Testis (tissue), 3 donors: ENCODE measurements around the gene TRIP6. TPM values are rescaled to one million over a fixed set of nuclear protein-coding genes. Genes with fewer than 3 reads are reported as not detected.
A peak's percentile ranks its signal among the peaks of the same experiment; 100 is the strongest.

ENCODE experiments used
- DNase-seq: peaks from one replicate; pipeline ENCODE4 v3.0.0-alpha.2; 2019
- H3K27ac ChIP-seq, 2 donors: fragments of 200-600 bp; sonication (generic); one replicate each; pipeline ENCODE4 v1.5.1; 2019
- H3K27me3 ChIP-seq: fragments of 200-600 bp; sonication (generic); one replicate; pipeline ENCODE4 v1.5.1; 2019
- H3K36me3 ChIP-seq: fragments of 200-600 bp; sonication (generic); one replicate; pipeline ENCODE4 v1.5.1; 2017; ENCODE audit warnings: low read depth; ENCODE audit errors: missing control alignments
- H3K4me1 ChIP-seq: fragments of 200-600 bp; sonication (generic); one replicate; pipeline ENCODE4 v1.5.1; 2019
- H3K4me3 ChIP-seq, 2 donors: fragments of 200-600 bp; sonication (generic); one replicate each; pipeline ENCODE4 v1.5.1; 2017 to 2019
- H3K9me3 ChIP-seq: fragments of 200-600 bp; sonication (generic); one replicate; pipeline ENCODE4 v1.5.1; 2017
- CTCF ChIP-seq, 3 experiments: fragments of 450-650 bp in 2 of 3; fragments of 200-600 bp in 1 of 3; sonication (generic) in 1 of 3; IDR thresholded peaks; one replicate each; pipeline ENCODE4 v1.5.1; 2016 to 2019; ENCODE audit warnings: antibody characterized with exemption in 3 of 3, mild to moderate bottlenecking in 2 of 3, moderate library complexity in 1 of 3
- POLR2A ChIP-seq: fragments of 450-650 bp; IDR thresholded peaks from one replicate; pipeline ENCODE4 v1.6.1; 2017; ENCODE audit warnings: antibody characterized with exemption, mild to moderate bottlenecking, moderate library complexity
- WGBS, 2 donors: methylation state at CpG; one replicate each; pipeline ENCODE4 v1.1.5; 2018; 5-methylcytosine and 5-hydroxymethylcytosine counted together
- intact Hi-C: fragments of 100-400 bp; cut with DNase I; formaldehyde crosslinking; loops from one replicate; pipeline ENCODE4 v1.15.1; 2023; ENCODE audit warnings: low total_unique reads
- polyA plus RNA-seq: library from polyadenylated mRNA; stranded (reverse); fragments of 350-450 nt; fragmentation: Illumina TruSeq; extraction: RNeasy Lipid Tissue Mini Kit (QIAGEN cat#74804); gene quantifications from one replicate; pipeline ENCODE4 v1.2.3, GENCODE V29; 2014; ENCODE audit warnings: low read depth, low replicate concordance; ENCODE audit not compliant: insufficient read depth
- total RNA-seq, 2 donors: library from RNA; depleted of rRNA; stranded (reverse); fragments of >200 nt; gene quantifications; one replicate each; pipeline ENCODE4 v1.2.3, GENCODE V29; 2016

Gene TRIP6
- total and polyA plus RNA-seq, 3 donors from 2014 or later = 46.8 to 99.6 (median 49.8) TPM

- peak; percentile 99 for DNase-seq
Observed at GRCh38 chr7:100874577-100875355, 7.6 kb downstream of the TRIP6 start, which contains the start of gene SRRT. Gene SRRT (plus strand): TSS chr7:100875103. CDS start chr7:100875591, 488 bp downstream.

DNA sequence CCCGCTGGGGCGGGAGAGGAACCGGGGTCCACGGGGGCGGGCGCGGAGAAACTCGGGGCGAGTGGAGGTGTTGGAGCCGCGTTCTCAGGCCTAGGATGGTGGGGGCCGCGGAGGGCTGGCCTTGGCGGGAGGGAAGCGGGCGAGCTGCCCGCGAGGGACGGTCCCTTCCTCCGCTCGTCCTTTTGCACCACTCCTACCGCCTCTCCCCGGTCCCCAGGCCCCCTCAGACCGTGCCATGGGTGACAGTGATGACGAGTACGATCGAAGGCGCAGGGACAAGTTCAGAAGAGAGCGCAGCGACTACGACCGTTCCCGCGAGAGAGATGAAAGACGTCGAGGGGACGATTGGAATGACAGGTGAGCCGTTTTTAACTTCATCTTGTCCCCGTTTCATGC lies 8.2 kb downstream of the TRIP6 start:
- Histone ChIP-seq H3K9me3 (no peaks in the 10 kb centered on the region), H3K36me3 (no peaks in the 10 kb centered on the region), H3K4me1 (peaks cover 27% of the 10 kb centered on the region), H3K4me3 (peak overlapping the region; percentile 76 to 99), H3K27ac (peak overlapping the region; percentile 96), H3K27me3 (no peaks in the 10 kb centered on the region)
- DNase-seq = no peak
- intact Hi-C loops = no loop called here
- 0% methylated on average over 12 to 39 of the region's 39 CpGs for WGBS, 2 donors
- TF ChIP-seq POLR2A (no peak), CTCF (IDR thresholded peaks at IDR 0.05) (no peak)

More at GRCh38 chr7:100874577-100875355, 7.6 kb downstream of the TRIP6 start, which contains the start of gene SRRT:
- peak within 1 kb of the TSS; percentile 96 for H3K27ac ChIP-seq
- peaks cover 27% of the 10 kb centered on the region for H3K4me1 ChIP-seq
- intact Hi-C loops = no loop called here
- no peaks in the 10 kb centered on the region for H3K9me3 ChIP-seq
- peak; percentile 44 to 94 (median 75) for TF ChIP-seq CTCF (IDR thresholded peaks at IDR 0.05)
- peak; percentile 70 for TF ChIP-seq POLR2A
- H3K4me3 ChIP-seq = peak within 1 kb of the TSS; percentile 76 to 99
- 1% methylated on average over 48 to 79 of the region's 79 CpGs for WGBS, 2 donors
- no peaks in the 10 kb centered on the region for H3K27me3 ChIP-seq
- no peaks in the 10 kb centered on the region for H3K36me3 ChIP-seq

DNA sequence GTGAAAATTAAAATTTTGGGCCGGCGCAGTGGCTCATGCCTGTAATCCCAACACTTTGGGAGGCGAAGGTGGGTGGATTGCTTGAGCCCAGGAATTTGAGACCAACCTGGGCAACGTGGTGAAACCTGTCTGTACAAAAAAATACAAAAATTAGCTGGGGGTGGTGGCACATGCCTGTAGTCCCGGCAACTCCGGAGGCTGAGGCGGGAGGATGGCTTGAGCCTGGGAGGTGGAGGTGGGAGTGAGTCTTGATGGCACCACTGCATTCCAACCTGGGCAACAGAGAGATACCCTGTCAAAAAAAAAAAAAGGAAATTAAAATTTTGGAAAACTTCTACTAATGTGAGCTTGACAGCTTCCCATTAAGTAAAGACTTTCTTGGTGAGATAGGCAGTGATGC lies 10.8 kb downstream of the TRIP6 start:
- no peaks in the 10 kb centered on the region for H3K9me3 ChIP-seq
- 69 to 71% methylated on average over 7 of the region's 7 CpGs for WGBS, 2 donors
- DNase-seq = no peak
- H3K4me3 ChIP-seq = no peak overlapping the region
- TF ChIP-seq POLR2A = no peak
- TF ChIP-seq CTCF (IDR thresholded peaks at IDR 0.05) = no peak
- H3K27ac ChIP-seq = no peak overlapping the region
- no peaks in the 10 kb centered on the region for H3K36me3 ChIP-seq
- H3K27me3 ChIP-seq = no peaks in the 10 kb centered on the region
- intact Hi-C loops = no loop called here
- H3K4me1 ChIP-seq = peaks cover 27% of the 10 kb centered on the region

DNA sequence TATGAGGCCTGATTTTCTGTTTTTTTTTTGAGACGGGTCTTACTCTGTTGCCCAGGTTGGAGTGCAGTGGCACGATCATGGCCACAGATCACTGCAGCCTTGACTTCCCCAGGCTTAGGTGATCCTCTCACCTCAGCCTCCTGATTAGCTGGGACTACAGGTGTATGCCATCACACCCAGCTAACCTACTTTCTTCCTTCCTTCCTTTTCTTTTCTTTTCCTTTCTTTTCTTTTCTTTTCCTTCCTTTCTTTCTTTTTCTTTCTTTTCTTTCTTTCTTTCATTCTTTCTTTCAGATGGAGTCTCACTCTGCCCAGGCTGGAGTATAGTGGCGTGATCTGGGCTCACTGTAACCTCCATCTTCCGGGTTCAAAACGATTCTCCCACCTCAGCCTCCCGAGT lies 11.5 kb downstream of the TRIP6 start:
- WGBS, 2 donors = 80% methylated on average over 6 of the region's 6 CpGs
- Histone ChIP-seq H3K36me3 (no peaks in the 10 kb centered on the region), H3K9me3 (no peaks in the 10 kb centered on the region), H3K27ac (no peak overlapping the region), H3K4me1 (peaks cover 27% of the 10 kb centered on the region), H3K27me3 (no peaks in the 10 kb centered on the region), H3K4me3 (no peak overlapping the region)
- intact Hi-C loops = no loop called here
- TF ChIP-seq POLR2A (no peak), CTCF (IDR thresholded peaks at IDR 0.05) (no peak)
- no peak for DNase-seq
